Suprapubic skin (tissue), 4 donors: ENCODE measurements around the gene SLC49A3.
"Not testable (repeated sequence)": the region's sequence is repeated elsewhere in the genome, so short reads cannot be mapped to it uniquely, and the experiment has no call there.

Experiments
- EP300 ChIP-seq: sonication (generic); formaldehyde crosslinking; IDR thresholded peaks from one replicate; pipeline ENCODE4 v1.6.1; 2017; ENCODE audit warnings: antibody characterized with exemption
- POLR2A ChIP-seq, 2 donors: fragments of 450-650 bp; IDR thresholded peaks; one replicate each; pipeline ENCODE4 v1.6.1; 2017; ENCODE audit warnings: antibody characterized with exemption in 2 of 2, mild to moderate bottlenecking in 2 of 2, moderate library complexity in 2 of 2
- POLR2AphosphoS5 ChIP-seq, 3 donors: sonication (generic); formaldehyde crosslinking; IDR thresholded peaks; one replicate each; pipeline ENCODE4 v1.6.1; 2017; ENCODE audit warnings: antibody characterized with exemption in 3 of 3
- TF ChIP-seq, protein P1 (sequence below), 2 donors: fragments of 200-600 bp in 1 of 2; fragments of 450-650 bp in 1 of 2; sonication (generic) in 1 of 2; IDR thresholded peaks; one replicate each; pipeline ENCODE4 v1.5.1; 2016 to 2019; ENCODE audit warnings: antibody characterized with exemption in 2 of 2, mild to moderate bottlenecking in 1 of 2, moderate library complexity in 1 of 2

- TF ChIP-seq, protein P1, sequence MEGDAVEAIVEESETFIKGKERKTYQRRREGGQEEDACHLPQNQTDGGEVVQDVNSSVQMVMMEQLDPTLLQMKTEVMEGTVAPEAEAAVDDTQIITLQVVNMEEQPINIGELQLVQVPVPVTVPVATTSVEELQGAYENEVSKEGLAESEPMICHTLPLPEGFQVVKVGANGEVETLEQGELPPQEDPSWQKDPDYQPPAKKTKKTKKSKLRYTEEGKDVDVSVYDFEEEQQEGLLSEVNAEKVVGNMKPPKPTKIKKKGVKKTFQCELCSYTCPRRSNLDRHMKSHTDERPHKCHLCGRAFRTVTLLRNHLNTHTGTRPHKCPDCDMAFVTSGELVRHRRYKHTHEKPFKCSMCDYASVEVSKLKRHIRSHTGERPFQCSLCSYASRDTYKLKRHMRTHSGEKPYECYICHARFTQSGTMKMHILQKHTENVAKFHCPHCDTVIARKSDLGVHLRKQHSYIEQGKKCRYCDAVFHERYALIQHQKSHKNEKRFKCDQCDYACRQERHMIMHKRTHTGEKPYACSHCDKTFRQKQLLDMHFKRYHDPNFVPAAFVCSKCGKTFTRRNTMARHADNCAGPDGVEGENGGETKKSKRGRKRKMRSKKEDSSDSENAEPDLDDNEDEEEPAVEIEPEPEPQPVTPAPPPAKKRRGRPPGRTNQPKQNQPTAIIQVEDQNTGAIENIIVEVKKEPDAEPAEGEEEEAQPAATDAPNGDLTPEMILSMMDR (IDR thresholded peaks at IDR 0.05), result not testable (repeated sequence)
- not testable (repeated sequence) for TF ChIP-seq POLR2AphosphoS5 (IDR thresholded peaks at IDR 0.05); POLR2A (IDR thresholded peaks at IDR 0.05); EP300
Measured at GRCh38 chr4:669806-670559, 19.0 kb downstream of the SLC49A3 start.
